SIG-M5 (cell line): ENCODE data around the gene TBCD.

Experiments
- DNase-seq: peaks from one replicate; lab custom pipeline; 2025; lab: John Stamatoyannopoulos, UW

The TBCD gene

DNA sequence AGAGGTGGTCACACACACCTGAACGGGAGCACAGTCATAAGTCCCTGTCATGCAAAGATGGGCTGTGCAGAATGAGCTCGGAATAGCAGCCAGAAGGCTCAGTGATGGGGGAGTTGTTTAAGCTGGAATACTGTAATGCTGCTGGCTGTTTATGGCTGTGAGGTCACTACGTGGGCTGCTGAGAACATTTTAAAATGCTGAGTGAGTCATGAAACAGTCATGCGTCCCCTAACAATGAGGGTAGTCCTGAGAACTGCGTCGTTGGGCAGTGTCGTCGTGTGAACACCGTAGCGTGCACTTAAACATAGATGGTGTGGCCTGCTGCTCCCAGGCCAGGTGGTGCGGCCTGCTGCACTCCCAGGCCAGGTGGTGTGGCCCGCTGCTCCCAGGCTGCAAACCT, 39.7 kb downstream of the TBCD start:
- DNase-seq = no peak

DNA sequence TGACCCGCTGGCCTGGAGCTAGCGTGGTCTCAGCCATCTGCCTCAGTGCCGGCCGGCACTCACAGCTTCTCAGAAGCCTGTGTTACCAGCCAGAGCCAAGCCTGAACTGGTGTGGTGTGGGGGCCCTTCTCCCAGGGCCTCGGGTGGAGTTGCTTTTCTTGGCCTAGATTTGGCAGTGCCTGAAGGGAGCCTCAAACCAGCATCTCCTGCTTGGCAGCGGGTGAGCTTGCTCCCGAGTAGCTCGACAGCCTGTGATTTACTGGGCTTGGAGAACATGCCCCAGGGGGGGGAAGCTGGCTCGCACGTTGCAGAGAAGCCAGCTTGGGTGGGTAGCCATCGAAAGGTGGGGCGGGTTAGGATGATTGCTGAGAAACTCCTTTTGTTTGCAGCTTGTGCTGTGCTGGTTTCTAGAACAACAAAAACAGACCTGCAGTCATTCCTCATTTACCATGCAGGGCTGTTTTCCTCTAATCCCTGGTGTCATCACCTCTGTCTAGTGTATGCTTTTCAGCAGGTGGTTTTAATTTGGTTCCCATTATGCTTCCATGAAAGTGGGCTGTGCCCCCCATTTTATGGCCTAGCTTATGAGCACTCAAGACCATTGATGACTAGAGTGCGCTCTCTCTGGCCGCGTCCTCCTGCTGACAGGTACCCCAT, 42.2 kb downstream of the TBCD start:
- DNase-seq = no peak

DNA sequence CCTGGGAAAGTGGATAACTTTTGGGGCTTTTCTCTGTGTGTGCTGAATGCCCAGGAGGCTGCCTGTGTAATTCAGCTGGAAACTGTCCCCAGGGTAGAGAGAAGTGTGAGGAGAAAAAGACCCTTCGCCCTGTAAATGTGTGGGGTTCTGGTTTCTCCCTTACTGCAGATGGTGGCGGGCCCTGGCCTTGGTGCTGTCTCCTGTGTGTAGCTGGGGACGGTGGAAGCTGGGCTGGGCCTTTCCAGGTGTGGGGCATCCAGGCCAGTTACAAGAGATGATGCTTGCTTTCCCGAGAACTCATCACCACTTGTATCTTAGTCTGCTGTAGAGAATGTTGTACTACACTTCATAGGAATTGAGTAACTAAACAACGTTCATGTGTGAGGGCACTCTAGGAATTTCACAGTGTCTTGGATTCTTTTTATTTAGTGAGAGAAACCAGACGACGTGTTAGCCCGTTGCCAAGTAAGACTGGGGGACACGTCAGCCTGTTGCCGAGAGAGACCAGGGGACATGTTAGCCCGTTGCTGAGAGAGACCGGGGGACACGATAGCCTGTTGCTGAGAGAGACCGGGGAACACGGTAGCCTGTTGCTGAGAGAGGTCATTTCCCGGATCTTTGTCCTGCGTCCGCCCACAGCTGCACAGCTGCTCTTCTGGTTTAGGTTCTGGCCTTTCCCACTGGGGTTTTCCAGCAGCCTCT, 43.1 kb downstream of the TBCD start:
- DNase-seq = no peak

DNA sequence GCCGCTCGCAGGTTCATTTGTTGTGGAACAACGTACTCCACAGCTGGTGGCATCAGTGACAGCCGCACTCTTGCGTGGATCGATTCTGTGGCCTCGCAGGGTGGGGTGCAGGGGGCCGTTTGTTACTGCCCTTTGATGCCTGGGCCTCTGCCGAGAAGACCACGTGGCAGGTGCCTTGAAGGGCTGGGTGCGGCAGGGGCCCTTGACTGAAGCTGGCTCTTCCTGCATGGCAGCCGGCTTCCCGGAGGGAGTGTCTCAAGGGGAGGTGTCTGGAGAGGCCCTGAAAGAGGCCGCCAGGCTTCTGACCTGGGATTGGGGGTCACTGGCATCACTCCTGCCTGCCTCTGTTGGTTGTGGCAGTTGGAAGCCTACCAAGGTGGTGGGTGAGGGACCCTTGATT, 43.8 kb downstream of the TBCD start:
- DNase-seq = no peak

DNA sequence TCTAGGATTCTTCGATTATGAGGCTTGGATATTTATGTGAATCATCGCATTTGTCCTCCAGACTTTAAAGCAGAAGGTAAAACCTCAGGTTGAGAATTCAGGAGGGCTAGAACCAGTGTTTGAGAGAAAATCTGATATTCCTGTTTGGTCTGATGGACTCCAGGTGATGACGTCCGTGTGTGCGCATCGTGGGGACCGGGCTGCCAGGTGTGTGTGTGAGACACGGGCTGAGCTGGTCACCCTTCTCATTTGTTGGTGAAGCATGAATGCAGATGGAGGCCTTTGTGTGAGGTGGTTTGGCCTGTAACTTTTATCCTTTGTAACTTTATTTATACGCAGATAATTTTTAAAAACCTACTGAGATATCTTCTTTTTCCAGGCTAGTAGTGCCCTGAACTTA, 45.2 kb downstream of the TBCD start:
- DNase-seq = no peak

DNA sequence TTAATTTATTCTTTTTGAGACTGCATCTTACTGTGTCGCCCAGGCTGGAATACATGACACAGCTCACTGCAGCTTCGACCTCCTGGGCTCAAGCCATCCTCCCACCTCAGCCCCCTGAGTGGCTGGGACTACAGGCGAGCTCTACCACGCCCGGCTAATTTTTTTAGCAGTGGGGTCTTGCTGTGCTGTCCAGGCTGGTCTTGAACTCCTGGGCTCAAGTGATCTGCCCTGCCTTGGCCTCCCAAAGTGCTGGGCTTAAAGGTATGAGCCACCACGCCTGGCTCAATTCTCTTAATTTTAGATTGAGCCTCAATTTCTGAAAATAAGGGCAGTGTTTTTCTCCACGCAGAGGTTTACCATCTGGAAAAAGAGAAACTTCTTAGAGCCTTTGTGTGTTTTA, 46.9 kb downstream of the TBCD start:
- no peak for DNase-seq

DNA sequence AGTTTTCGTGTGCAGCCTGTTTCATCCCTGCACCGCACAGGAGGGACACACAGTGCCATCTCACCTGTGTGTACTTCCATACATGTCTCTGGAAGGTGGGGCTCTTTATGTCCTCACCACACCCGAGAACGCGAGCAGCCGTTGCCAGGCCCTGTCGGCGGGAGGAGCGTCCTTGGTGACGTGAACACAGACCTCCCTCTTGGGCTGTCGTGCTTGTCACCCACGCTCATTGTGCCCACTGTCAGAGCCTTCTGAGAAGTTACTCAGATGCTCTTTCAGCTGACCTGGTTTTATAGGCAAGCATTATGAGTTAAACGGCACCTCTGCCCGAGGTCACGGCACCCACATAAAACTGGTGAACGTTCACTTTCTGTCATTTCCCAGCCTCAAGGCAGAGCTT, 47.7 kb downstream of the TBCD start:
- DNase-seq = no peak

DNA sequence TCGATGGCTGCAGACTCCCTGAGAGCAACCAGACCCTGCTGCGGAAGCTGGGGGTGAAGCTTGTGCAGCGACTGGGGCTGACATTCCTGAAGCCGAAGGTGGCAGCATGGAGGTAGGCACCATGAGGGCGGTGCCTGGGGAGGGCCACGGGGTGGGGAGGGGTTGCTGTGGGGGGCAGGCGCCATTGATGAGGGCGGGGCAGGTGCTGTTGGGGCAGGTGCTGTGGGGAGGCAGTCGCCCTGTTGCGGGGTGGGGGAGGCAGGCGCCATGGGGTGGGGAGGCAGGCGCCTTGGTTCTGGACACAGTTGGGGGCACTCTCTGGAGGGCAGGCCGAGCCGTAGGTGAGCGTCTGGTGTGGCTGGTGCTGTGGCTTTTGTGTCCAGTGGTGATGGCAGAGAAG, 49.0 kb downstream of the TBCD start:
- DNase-seq = no peak

DNA sequence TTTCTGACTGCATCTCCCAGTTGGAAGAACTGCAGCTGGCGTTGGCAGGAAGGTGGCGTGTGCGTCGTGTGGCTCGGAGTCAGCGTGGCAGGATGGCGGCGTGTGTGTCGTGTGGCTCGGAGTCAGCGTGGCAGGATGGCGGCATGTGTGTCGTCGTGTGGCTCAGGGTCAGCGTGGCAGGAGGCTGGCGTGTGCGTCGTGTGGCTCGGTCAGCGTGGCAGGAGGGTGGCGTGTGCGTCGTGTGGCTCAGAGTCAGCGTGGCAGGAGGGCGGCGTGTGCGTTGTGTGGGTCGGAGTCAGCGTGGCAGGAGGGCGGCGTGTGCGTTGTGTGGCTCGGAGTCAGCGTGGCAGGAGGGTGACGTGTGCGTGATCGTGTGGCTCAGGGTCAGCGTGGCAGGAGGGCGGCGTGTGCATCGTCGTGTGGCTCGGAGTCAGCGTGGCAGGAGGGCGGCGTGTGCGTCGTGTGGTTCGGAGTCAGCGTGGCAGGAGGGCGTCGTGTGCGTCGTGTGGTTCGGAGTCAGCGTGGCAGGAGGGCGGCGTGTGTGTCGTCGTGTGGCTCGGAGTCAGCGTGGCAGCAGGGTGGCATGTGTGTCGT, 49.6 kb downstream of the TBCD start:
- no peak for DNase-seq

DNA sequence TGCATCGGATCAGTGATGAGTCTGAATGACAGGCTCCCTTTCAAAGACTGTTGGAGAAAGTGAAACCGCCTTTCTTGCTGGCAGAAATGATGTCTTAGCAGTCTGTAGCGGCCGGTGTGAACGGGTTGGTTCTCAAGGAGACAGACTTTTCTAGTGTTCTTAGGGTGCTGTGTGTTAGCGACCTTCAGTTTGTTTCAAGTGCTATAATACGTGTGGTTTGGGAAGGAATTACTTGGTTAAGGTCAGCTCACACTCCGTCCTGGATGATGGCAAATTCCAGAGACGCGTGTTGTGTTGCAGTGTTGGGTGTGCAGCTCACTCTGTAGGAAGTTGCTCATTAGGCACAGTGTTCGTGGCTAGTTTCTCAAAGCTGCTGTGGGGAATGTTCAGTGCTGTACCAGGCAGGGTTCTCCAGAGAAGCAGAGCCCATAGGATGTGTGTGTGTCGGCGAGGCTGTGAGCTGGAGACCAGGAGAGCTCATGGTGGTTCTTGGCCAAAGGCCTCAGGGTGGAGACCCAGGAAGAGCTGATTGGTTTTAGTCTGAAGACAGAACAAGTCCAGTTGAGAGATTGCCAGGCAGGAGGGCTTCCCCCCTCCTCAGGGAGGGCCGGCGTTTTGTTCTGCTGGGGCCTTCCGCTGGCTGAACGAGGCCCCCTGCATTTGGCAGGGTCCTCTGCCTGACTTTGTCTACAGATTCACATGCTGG, 50.4 kb downstream of the TBCD start:
- no peak for DNase-seq

DNA sequence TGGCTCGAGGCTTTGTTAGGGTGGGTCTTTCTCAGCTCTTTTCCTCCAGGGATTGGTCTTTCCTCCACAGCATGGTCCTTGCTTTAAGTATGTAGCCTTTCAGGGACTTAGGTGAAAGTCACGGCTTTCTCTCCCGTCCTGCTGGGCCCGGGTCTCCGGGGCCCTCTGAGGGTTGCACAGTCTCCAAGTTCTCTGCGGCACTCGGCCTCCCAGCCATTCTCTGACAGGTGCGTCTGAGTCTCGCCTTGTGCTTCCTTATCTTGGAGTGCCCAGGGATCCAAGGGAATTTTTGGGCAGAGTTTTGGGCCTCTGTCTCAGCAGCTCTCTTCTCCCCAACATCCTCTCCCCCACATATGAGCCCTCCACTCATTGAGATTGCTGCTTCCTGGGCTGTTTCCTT, 51.3 kb downstream of the TBCD start:
- no peak for DNase-seq

DNA sequence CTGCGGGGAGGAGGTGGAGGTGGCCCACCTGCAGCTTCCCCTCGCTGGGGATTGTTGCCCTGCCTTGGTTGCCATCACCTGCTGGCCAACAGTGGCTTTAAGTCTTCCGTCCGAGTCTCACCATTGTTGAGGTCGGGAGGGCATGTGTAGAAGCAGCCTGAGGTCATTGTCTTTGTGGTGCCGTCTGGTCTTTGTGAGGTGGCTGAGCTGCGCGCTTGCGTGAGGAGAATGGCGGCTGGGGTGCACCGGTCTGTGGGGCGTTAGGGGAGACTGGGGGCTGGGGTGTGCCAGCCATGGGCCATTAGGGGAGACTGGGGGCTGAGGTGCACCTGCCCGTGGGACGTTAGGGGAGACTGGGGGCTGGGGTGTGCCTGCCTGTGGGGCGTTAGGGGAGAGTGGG, 51.7 kb downstream of the TBCD start:
- DNase-seq = no peak

DNA sequence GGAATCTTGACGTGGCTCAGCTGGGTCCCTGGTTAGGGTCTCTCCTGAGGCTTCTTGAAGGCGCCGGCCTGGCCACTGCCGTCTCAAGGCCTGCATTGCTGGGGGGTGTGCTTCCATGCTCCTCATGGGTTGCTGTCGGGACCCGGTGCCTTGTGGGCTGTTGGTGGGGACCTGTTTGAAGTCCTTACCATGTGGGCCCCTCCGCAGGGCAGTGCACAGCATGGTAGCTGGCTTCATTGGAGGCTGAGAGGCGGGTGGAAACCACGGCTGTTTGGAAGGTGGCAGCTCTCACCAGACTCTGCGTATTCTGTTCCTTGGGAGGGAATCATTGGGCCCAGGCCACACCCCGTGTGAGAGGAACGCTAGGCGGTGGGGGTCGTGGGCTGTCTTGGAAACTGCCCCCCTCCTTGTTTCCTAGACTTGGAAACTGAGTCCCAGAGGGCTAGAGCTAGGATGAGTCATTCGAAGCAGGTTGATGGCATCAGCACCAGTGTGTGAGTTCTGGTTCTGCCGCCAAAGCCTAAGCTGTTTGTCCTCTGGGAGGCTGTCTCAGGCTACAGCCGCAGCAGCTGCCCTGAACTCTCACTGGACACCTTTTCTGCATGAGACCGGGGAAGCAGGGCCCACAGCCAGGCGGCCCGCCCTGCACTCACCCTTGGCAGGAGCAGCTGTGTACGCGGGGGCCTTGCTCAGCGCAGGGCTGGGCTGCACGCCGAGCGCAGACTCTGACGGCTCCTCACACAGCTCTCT, 52.8 kb downstream of the TBCD start:
- DNase-seq = no peak

DNA sequence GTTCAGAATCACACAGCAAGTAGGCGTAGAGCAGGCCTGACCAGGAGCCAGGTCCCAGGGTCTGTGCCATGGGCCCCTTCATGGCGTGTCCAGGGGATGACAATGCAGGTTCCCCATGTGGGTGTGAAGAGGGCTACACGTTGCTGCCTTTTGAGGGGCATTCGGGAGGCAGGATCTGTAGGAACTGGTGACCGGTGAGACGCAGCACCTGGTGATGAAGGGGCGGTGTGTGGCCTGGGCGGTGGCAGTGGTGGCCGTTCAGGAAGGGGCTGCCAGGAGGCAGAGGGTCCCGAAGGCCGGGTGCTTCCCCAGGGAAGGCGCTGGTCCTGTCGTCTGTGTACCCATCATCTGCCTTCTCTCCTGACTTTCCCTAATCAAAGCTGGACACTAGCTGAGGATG, 53.4 kb downstream of the TBCD start:
- no peak for DNase-seq

DNA sequence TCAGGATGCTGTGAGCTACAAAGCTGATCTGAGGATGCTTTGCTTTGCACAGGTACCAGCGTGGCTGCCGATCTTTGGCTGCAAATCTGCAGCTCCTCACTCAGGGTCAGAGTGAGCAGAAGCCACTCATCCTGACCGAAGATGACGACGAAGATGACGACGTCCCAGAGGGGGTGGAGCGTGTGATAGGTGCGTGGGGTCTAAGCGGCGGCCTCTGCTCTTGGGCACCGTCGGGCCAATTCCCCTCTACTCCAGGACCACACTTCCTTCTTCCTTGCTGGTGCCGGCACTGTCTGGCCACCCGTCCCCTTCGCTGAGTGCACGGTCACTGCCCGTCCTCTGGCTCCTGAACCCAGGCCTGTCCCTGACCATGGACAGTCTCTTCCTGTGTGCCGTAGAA, 54.0 kb downstream of the TBCD start:
- no peak for DNase-seq

DNA sequence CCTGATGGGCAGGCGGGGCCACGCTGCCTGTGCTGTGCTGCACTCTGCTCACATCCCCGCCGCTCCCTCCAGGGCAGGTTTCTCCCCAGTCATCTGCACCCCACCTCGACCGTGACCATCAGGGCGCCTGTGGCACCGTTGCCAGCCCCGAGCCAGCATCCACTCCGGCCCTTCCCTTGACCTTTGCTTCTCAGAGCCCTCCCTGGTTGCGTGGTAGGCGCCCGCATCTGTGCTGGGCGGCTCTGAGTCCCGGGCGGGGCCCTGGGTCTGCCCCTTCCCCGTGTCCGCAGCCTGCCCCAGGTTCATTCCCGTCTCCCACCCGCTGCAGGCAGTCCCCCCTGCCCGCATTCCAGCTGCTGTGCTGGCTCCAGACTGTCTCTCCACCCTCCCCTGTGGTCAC, 54.8 kb downstream of the TBCD start:
- DNase-seq = no peak

DNA sequence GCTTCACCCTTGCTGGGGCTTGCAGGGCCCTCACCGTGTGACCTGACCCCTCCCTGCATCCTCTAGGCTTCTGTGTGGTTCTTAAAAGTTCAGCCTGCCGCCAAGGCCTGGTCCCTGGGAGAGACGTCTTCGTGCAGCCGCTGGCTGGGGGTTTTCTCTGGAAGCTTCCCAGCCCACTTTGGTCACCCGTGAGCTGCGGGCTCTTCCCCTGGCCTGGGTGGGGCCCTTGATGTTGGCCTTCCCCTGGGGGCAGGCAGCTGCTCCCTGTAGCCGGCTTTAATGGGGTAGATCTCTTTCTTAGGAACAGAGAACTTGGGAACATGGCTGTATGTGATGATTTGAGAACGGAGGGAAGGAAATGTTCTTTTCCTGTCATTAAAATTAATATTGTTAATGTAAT, 55.2 kb downstream of the TBCD start:
- DNase-seq = no peak

DNA sequence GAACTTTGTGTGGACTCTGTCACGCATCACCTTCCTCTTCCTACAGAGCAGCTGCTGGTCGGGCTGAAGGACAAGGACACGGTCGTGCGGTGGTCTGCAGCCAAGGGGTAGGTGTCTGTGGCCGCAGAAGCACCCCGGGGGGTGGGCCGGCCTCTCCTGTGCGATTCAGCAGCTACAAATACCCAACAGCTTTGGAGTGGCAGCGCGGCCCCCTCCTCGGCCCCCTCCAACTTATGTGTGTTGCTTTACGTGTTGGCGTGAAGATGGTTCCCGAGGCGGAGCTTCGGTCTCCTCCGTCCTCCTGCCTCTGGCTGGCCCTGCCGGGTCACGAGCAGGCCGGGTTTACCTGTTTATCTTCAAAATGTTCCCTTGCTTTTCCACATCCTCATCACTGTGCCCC, 55.7 kb downstream of the TBCD start:
- no peak for DNase-seq

DNA sequence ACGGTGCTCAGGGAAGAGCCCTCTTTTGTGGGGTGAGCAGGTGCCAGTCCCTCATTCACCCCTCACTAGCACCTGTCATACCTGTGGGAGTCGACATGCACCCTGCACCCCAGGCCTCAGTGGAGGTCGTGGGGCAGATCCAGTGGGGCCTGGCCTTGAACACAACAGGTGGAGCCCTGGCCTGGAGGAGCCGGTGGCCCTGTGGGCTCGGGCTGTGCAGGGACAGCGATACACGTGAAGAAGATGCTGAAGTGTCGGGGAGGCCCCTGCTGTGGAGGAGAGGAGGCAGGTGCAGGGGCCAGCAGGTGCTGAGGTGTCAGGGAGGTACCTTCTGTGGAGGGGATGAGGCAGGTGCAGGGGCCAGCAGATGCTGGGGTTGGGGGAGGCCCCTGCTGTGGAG, 56.1 kb downstream of the TBCD start:
- DNase-seq = no peak

DNA sequence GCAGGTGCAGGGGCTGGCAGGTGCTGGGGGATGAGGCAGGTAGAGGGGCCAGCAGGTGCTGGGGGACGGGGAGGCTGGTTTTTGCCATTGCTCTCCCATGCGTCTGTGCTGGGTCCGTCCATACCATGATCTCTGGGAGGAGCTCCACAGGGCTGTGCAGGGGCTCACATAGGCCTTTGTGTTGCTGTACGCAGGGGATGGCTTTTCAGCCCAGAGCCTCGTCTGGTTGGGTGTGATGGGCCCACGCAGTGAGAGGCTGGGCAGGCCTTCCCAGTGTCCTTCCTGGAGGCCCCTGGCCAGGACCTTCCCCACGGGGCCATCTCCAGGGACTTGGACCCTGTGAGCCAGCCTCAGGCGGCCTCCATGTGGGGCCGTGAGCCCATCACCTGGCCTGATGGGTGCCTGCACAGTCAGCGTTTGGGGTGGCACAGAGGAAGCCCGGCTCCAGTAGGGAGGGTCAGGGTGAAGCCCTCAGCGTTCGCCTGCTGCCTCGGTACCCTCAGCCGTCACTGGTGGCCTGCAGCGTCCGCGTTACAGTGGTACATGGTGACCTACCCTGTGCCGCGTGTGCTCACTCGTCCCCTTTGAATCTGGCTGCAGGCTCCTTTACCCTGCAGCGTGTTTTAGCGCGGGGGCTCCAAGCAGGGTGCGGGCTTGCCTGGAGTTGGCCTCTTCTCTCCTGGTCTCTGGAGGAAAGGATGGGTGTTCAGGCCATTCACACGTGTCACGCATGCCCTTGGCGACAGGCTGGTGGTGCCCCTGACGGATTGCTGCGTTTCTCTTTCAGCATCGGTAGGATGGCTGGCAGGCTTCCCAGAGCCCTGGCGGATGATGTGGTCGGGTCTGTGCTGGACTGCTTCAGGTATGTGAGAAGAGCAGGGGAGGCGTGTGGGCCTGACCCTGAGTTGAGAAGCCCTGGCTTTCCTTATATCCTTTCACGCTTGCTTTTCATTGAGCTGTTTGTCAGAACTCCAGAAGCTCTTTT, 57.3 kb downstream of the TBCD start:
- DNase-seq = no peak
